HL-60 (cell line): ENCODE results near the gene RIN2.
A peak's percentile ranks its signal among the peaks of the same experiment; 100 is the strongest.

Experiments used
- DNase-seq, 2 experiments: peaks; one replicate each; pipeline ENCODE4 v3.0.0-alpha.2; 2010 to 2020; ENCODE audit warnings: low read depth in 1 of 2, low spot score in 1 of 2
- H3K27ac ChIP-seq: fragments of 250-450 bp; sonication (Bioruptor Pico); replicated peaks from 2 replicates; pipeline ENCODE4 v1.5.1; 2020; ENCODE audit warnings: mild to moderate bottlenecking, moderate library complexity
- H3K27me3 ChIP-seq: fragments of 250-450 bp; sonication (Bioruptor Pico); 2 replicates; pipeline ENCODE4 v1.5.1; 2021; ENCODE audit warnings: mild to moderate bottlenecking, moderate library complexity; ENCODE audit not compliant: insufficient read depth, poor library complexity, severe bottlenecking
- H3K4me3 ChIP-seq: replicated peaks from 2 replicates; pipeline ENCODE4 v1.5.1; 2011; ENCODE audit warnings: mild to moderate bottlenecking, control low read depth, low read length; ENCODE audit not compliant: insufficient read depth
- CTCF ChIP-seq: IDR thresholded peaks from one replicate; pipeline ENCODE4 v1.5.1; 2011; ENCODE audit warnings: low read length, control low read depth, inconsistent platforms; ENCODE audit not compliant: insufficient read depth
- GABPA ChIP-seq: IDR thresholded peaks from 2 replicates; pipeline ENCODE4 v1.6.1; 2012; ENCODE audit warnings: low read depth
- POLR2AphosphoS5 ChIP-seq: IDR thresholded peaks from 2 replicates; pipeline ENCODE4 v1.6.1; 2012; ENCODE audit warnings: low read depth
- REST ChIP-seq: IDR thresholded peaks from 2 replicates; pipeline ENCODE4 v1.6.1; 2012; ENCODE audit warnings: low read depth; ENCODE audit not compliant: insufficient replicate concordance
- SPI1 ChIP-seq: IDR thresholded peaks from 2 replicates; pipeline ENCODE4 v1.6.1; 2012; ENCODE audit warnings: low read depth, mild to moderate bottlenecking, borderline replicate concordance

RIN2 gene

DNA sequence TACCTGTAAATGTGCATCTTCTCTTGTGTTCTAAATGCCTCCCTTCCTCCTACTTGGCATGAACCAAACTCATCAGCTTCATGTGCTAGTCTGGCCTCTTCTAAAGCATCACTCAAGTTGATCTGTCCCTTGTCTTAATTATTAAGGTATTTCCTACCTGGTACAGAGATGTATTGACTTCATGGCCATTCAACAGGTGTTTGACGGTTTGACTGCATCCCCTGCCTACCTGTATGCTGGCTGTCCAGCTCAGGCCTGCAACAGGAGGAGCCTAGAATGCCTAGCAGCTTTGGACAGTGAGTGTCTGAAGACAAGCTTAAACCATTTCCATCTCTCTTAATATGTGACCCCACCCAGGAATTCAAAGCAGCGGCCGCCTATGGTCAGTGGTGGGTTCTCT, 24.6 kb downstream of the RIN2 start:
- TF ChIP-seq CTCF, result no peak
- TF ChIP-seq REST, result no peak
- no peak for TF ChIP-seq GABPA
- no peak for TF ChIP-seq SPI1
- TF ChIP-seq POLR2AphosphoS5, result no peak
- Histone ChIP-seq H3K27me3 (no peaks in the 10 kb centered on the region), H3K4me3 (no peak overlapping the region), H3K27ac (no peak overlapping the region)
- DNase-seq, result no peak

DNA sequence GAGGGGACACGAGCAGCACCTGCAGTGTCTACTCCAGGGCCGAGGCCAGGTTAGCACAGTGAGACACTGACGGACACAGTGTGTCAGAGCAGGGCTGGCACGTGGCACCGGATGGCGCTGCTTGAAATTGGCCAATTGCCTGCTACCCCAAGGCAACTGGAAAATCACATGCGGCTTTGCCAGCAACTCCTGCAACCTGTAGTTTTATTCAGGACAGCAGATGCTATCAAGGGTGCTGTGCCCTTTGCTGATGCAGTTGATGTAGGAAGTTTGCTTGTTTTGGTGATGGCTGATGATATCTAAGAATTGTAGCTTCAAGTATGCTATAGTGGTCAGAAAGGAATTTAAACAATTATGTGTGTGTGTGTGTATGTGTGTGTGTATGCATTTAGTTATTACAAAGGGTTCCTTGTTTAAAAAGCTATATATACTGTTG, 25.9 kb downstream of the RIN2 start:
- Histone ChIP-seq H3K4me3 (no peak overlapping the region), H3K27me3 (no peaks in the 10 kb centered on the region), H3K27ac (no peak overlapping the region)
- TF ChIP-seq REST (no peak), POLR2AphosphoS5 (no peak), SPI1 (no peak), GABPA (no peak), CTCF (no peak)
- DNase-seq, result no peak

DNA sequence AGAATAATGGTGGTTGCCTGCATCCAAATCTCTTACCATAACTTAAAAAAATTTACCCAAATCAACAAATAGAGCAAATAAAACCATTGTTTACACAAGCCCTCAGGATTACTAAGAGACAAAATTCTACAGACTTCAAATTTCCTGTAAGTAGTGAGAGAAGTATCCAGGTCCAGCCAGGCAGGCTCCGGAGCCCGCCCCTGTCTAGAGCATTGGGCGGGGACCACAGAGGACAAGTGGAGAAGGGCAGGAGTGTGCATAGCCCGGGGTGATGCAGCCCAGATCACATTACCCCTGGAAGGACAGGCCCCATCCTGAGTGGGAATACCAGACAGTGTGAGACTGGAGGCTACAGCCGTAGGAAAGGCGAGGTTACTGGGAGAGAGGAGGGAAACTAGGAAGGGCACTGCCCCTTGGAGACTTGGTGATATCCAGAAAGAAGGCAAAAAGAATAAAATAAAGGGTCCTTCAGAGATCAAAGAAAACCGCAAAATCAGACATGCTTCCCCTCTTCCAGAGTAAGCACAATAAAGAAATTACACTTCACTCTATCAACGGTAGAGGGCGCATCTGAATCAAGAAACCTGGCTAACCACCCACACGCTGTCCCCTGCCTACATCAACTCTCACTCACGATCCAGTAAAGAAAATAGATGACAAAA, 26.6 kb downstream of the RIN2 start:
- DNase-seq, result peak; percentile 24 to 42
- no peak overlapping the region for H3K27ac ChIP-seq
- no peak overlapping the region for H3K4me3 ChIP-seq
- no peak for TF ChIP-seq REST
- TF ChIP-seq SPI1, result no peak
- TF ChIP-seq CTCF, result peak; percentile 29
- TF ChIP-seq POLR2AphosphoS5, result no peak
- H3K27me3 ChIP-seq, result no peaks in the 10 kb centered on the region
